IMR-90 (cell line): Measurements from ENCODE around the gene ANKRD35. TPM values are rescaled to one million over a fixed set of nuclear protein-coding genes. Genes with fewer than 3 reads are reported as not detected.

ENCODE experiments used
- ATAC-seq: fragments of 200-7000 bp; cut with Tn5 transposase; 2 replicates; pipeline ENCODE4 v1.9.1; 2020; ENCODE audit warnings: low read depth, mild to moderate bottlenecking, moderate library complexity
- BruUV-seq: library from RNA; stranded (reverse); fragments of 400-500 nt; replicated peaks from 2 replicates; lab custom pipeline; 2021; lab: Mats Ljungman, UMichigan
- CTCF ChIA-PET: fragments of 300-600 bp; formaldehyde crosslinking; extraction: SDS; loops from one replicate; lab custom pipeline; 2021; ENCODE audit warnings: antibody characterized with exemption; lab: Yijun Ruan, JAX
- POLR2A ChIA-PET: fragments of 300-600 bp; sonication (Branson Sonifier 250); formaldehyde crosslinking; loops from one replicate; lab custom pipeline; 2022; ENCODE audit warnings: antibody characterized with exemption; ENCODE audit not compliant: unreplicated experiment; lab: Charles Lee
- DNase-seq: peaks from one replicate; pipeline ENCODE4 v3.0.0; 2013
- H2AFZ ChIP-seq: replicated peaks from 2 replicates; pipeline ENCODE3; 2013; ENCODE audit warnings: low read length, mild to moderate bottlenecking; ENCODE audit not compliant: poor library complexity
- H2AK5ac ChIP-seq: 2 replicates; pipeline ENCODE4 v1.6.1; 2013; ENCODE audit warnings: low read depth, low read length, inconsistent platforms
- H2AK9ac ChIP-seq: replicated peaks from 2 replicates; pipeline ENCODE3; 2013; ENCODE audit warnings: mild to moderate bottlenecking, low read depth, low read length, moderate library complexity; ENCODE audit not compliant: poor library complexity
- H2BK120ac ChIP-seq: 2 replicates; pipeline ENCODE4 v1.6.1; 2013; ENCODE audit warnings: low read depth, low read length, inconsistent platforms
- H2BK15ac ChIP-seq: 3 replicates; pipeline ENCODE4 v1.6.1; 2013; ENCODE audit warnings: low read depth, low read length, inconsistent platforms
- H2BK20ac ChIP-seq: 2 replicates; pipeline ENCODE4 v1.6.1; 2013; ENCODE audit warnings: low read depth, mild to moderate bottlenecking, inconsistent platforms, low read length, moderate library complexity
- H2BK5ac ChIP-seq: 2 replicates; pipeline ENCODE4 v1.6.1; 2013; ENCODE audit warnings: mild to moderate bottlenecking, low read depth, low read length, inconsistent platforms; ENCODE audit not compliant: poor library complexity, severe bottlenecking
- H3K14ac ChIP-seq: replicated peaks from 2 replicates; pipeline ENCODE4 v1.6.1; 2013; ENCODE audit warnings: low read depth, low read length, inconsistent platforms
- H3K18ac ChIP-seq: 2 replicates; pipeline ENCODE4 v1.6.1; 2013; ENCODE audit warnings: low read depth, low read length, control low read depth
- H3K23ac ChIP-seq: 2 replicates; pipeline ENCODE4 v1.6.1; 2013; ENCODE audit warnings: low read depth, low read length, inconsistent platforms
- H3K27ac ChIP-seq: 2 replicates; pipeline ENCODE4 v1.5.1; 2013; ENCODE audit warnings: mild to moderate bottlenecking, control low read depth, low read length; ENCODE audit not compliant: insufficient read depth
- H3K27me3 ChIP-seq: 2 replicates; pipeline ENCODE4 v1.6.1; 2013; ENCODE audit warnings: low read length; ENCODE audit not compliant: control insufficient read depth, insufficient read depth
- H3K36me3 ChIP-seq: 2 replicates; pipeline ENCODE4 v1.6.1; 2013; ENCODE audit warnings: low read length, mixed read lengths; ENCODE audit not compliant: control insufficient read depth, insufficient read depth
- H3K4ac ChIP-seq: 2 replicates; pipeline ENCODE4 v1.6.1; 2013; ENCODE audit warnings: low read depth, low read length, inconsistent platforms
- H3K4me1 ChIP-seq: 2 replicates; pipeline ENCODE4 v1.6.1; 2013; ENCODE audit warnings: low read length, mixed read lengths; ENCODE audit not compliant: control insufficient read depth, insufficient read depth
- H3K4me2 ChIP-seq: 2 replicates; pipeline ENCODE4 v1.6.1; 2013; ENCODE audit warnings: low read depth, mild to moderate bottlenecking, control low read depth, low read length, moderate library complexity
- H3K4me3 ChIP-seq: 2 replicates; pipeline ENCODE4 v1.5.1; 2013; ENCODE audit warnings: low read depth, mild to moderate bottlenecking, control low read depth, low read length, moderate library complexity; ENCODE audit not compliant: insufficient read depth
- H3K56ac ChIP-seq: 2 replicates; pipeline ENCODE4 v1.6.1; 2013; ENCODE audit warnings: low read length, inconsistent platforms; ENCODE audit not compliant: insufficient read depth; ENCODE audit errors: extremely low read depth
- H3K79me1 ChIP-seq, 2 experiments: 2 replicates each; pipeline ENCODE4 v1.6.1; 2013; ENCODE audit warnings: low read length in 2 of 2, inconsistent platforms in 1 of 2, low read depth in 1 of 2
- H3K9ac ChIP-seq: 2 replicates; pipeline ENCODE4 v1.6.1; 2013; ENCODE audit warnings: low read depth, low read length, control low read depth
- H3K9me1 ChIP-seq: 2 replicates; pipeline ENCODE4 v1.6.1; 2013; ENCODE audit warnings: low read length, inconsistent platforms; ENCODE audit not compliant: insufficient read depth
- H3K9me3 ChIP-seq: 2 replicates; pipeline ENCODE4 v1.6.1; 2013; ENCODE audit warnings: low read length; ENCODE audit not compliant: control insufficient read depth, insufficient read depth
- H4K20me1 ChIP-seq: 2 replicates; pipeline ENCODE4 v1.6.1; 2013; ENCODE audit warnings: low read length, inconsistent platforms; ENCODE audit not compliant: insufficient read depth
- H4K5ac ChIP-seq: 2 replicates; pipeline ENCODE4 v1.6.1; 2013; ENCODE audit warnings: mild to moderate bottlenecking, low read depth, low read length, control low read depth
- H4K8ac ChIP-seq, 2 experiments: 2 replicates each; pipeline ENCODE4 v1.6.1; 2013; ENCODE audit warnings: low read depth in 2 of 2, low read length in 2 of 2, control low read depth in 1 of 2, inconsistent platforms in 1 of 2
- H4K91ac ChIP-seq: 2 replicates; pipeline ENCODE4 v1.6.1; 2013; ENCODE audit warnings: low read depth, low read length, inconsistent platforms; ENCODE audit not compliant: insufficient read depth
- CEBPB ChIP-seq: IDR thresholded peaks from 2 replicates; pipeline ENCODE4 v1.6.1; 2012; ENCODE audit warnings: low read depth, low read length, improper control_type of control experiment
- CHD1 ChIP-seq: IDR thresholded peaks from 2 replicates; pipeline ENCODE4 v1.6.1; 2012; ENCODE audit warnings: low read depth, low read length, improper control_type of control experiment
- CTCF ChIP-seq: conservative IDR thresholded peaks from 2 replicates; pipeline ENCODE4 v1.5.1; 2012; ENCODE audit warnings: mild to moderate bottlenecking, low read depth, low read length, improper control_type of control experiment
- ELK1 ChIP-seq: fragments of 150-350 bp; IDR thresholded peaks from 2 replicates; pipeline ENCODE4 v1.6.1; 2016; ENCODE audit warnings: low read depth, mild to moderate bottlenecking, low read length, moderate library complexity, borderline replicate concordance
- MAFK ChIP-seq: IDR thresholded peaks from 2 replicates; pipeline ENCODE4 v1.6.1; 2012; ENCODE audit warnings: low read depth, low read length, improper control_type of control experiment
- NFE2L2 ChIP-seq: fragments of 150-350 bp; IDR thresholded peaks from 2 replicates; pipeline ENCODE4 v1.6.1; 2016; ENCODE audit warnings: low read depth, mild to moderate bottlenecking, low read length
- RAD21 ChIP-seq: IDR thresholded peaks from 2 replicates; pipeline ENCODE4 v1.6.1; 2012; ENCODE audit warnings: low read length, improper control_type of control experiment
- RCOR1 ChIP-seq: IDR thresholded peaks from 2 replicates; pipeline ENCODE4 v1.6.1; 2012; ENCODE audit warnings: mild to moderate bottlenecking, low read length, improper control_type of control experiment; ENCODE audit not compliant: insufficient replicate concordance
- SMC3 ChIP-seq: fragments of 150-350 bp; IDR thresholded peaks from 2 replicates; pipeline ENCODE4 v1.6.1; 2016; ENCODE audit warnings: low read depth, mild to moderate bottlenecking, antibody characterized with exemption, low read length, moderate library complexity
- USF2 ChIP-seq: fragments of 150-350 bp; IDR thresholded peaks from 2 replicates; pipeline ENCODE4 v1.6.1; 2017; ENCODE audit warnings: mild to moderate bottlenecking, antibody characterized with exemption, low read length, low read depth
- WGBS, 2 experiments: methylation state at CpG; one replicate each; pipeline versions ENCODE4 v1.1.5 to v1.1.7; 2013; ENCODE audit warnings: missing lambda C conversion rate in 2 of 2; ENCODE audit not compliant: insufficient read length in 1 of 2; ENCODE audit errors: extremely low coverage in 2 of 2; 5-methylcytosine and 5-hydroxymethylcytosine counted together
- dilution Hi-C: fragments of 300-500 bp; cut with HindIII; formaldehyde crosslinking; loops from one replicate; pipeline ENCODE4 v1.14.3; 2018; ENCODE audit warnings: low sequenced_read_pairs; ENCODE audit not compliant: unreplicated experiment
- in situ Hi-C: fragments of 300-500 bp; cut with MboI; formaldehyde crosslinking; loops from 3 replicates; pipeline ENCODE4 v1.14.3; 2019; ENCODE audit warnings: low sequenced_read_pairs, inconsistent platforms, mixed read lengths
- intact Hi-C: fragments of 100-400 bp; cut with micrococcal nuclease; formaldehyde crosslinking; loops from 2 replicates; pipeline ENCODE4 v1.10.0; 2022
- polyA plus RNA-seq, 3 experiments: library from polyadenylated mRNA; depleted of rRNA; stranded (reverse); fragments of >200 nt; gene quantifications; 2 replicates each; pipeline ENCODE4 v1.2.3, GENCODE V29; 2012; ENCODE audit warnings: low replicate concordance in 1 of 3
- total RNA-seq: library from RNA; depleted of rRNA; stranded (reverse); fragments of >200 nt; gene quantifications from 2 replicates; pipeline ENCODE4 v1.2.3, GENCODE V29; 2012

The ANKRD35 gene
- total and polyA plus RNA-seq, 2 of the 4 experiments (the other 2 are of a cell fraction), result 0.90 to 2.4 TPM

- peak overlapping the region; percentile 94 for H2AFZ ChIP-seq
- in situ Hi-C loops, result loop anchor here (5.0 kb wide), 1 partner anchor 166 kb away; no protein-coding TSS in a partner anchor
Observed at GRCh38 chr1:145846201-145846612, 39.5 kb downstream of the ANKRD35 start.

More at GRCh38 chr1:145846201-145846612, 39.5 kb downstream of the ANKRD35 start:
- peak overlapping the region; percentile 86; the same call in 1 of the 2 replicates for H3K9ac ChIP-seq
- CTCF ChIA-PET, result interaction anchor here (0.6 to 2.6 kb wide), 8 partner anchors 11 to 172 kb away, joined by 3 to 13 read pairs (median 6); partner anchors contain the start of genes ITGA10 and PIAS3
- H4K91ac ChIP-seq, result peak overlapping the region; percentile 55
- BruUV-seq, result no TSS peak
- H2AK5ac ChIP-seq, result peak overlapping the region; percentile 80
- peak overlapping the region; percentile 89 for H2AK9ac ChIP-seq
- dilution Hi-C loops, result no loop called here
- H2BK15ac ChIP-seq, result no peak overlapping the region
- peak; percentile 31 for DNase-seq
- peaks cover 21% of the 10 kb centered on the region; the same call in 1 of the 2 replicates for H3K9me1 ChIP-seq
- peak overlapping the region; percentile 18; the same call in 1 of the 2 replicates for H3K56ac ChIP-seq
- H3K36me3 ChIP-seq, result peaks cover 41% of the 10 kb centered on the region
- peak overlapping the region; percentile 65; the same call in 1 of the 2 replicates for H3K4me3 ChIP-seq
- H3K27ac ChIP-seq, result peak overlapping the region; percentile 25
- peak overlapping the region; percentile 77 for H3K4me2 ChIP-seq
- H2BK120ac ChIP-seq, result peak overlapping the region; percentile 36; the same call in 1 of the 2 replicates
- H3K79me1 ChIP-seq, result peaks cover 0 to 4% of the 10 kb centered on the region in 2 experiments; a peak in 1 of 4 replicates
- H3K4me1 ChIP-seq, result peaks cover 16% of the 10 kb centered on the region
- TF ChIP-seq CHD1, result no peak
- TF ChIP-seq NFE2L2, result no peak
- no peak for TF ChIP-seq MAFK
- TF ChIP-seq RCOR1, result no peak
- peak; percentile 60 for TF ChIP-seq CTCF
- TF ChIP-seq RAD21, result peak; percentile 51
- TF ChIP-seq SMC3, result peak; percentile 31; the same call in 1 of the 2 replicates
- TF ChIP-seq CEBPB, result no peak
- TF ChIP-seq USF2, result no peak
- no peak for TF ChIP-seq ELK1
- WGBS, 2 experiments, result no CpG with 5 or more reads among the region's 3 CpGs
- peak overlapping the region; percentile 82 for H3K4ac ChIP-seq
- H3K18ac ChIP-seq, result no peak overlapping the region; the same call in 1 of the 2 replicates
- no peak overlapping the region for H2BK20ac ChIP-seq
- peak overlapping the region; percentile 1 for H2BK5ac ChIP-seq
- intact Hi-C loops, result no loop called here
- H3K23ac ChIP-seq, result peak overlapping the region; percentile 85; the same call in 1 of the 2 replicates
- H4K5ac ChIP-seq, result peak overlapping the region; percentile 19; the same call in 1 of the 2 replicates
- no peaks in the 10 kb centered on the region for H4K20me1 ChIP-seq
- peak overlapping the region; percentile 57 to 86; a peak in 3 of 4 replicates for H4K8ac ChIP-seq
- peak overlapping the region; percentile 67; the same call in 1 of the 2 replicates for H3K14ac ChIP-seq
- POLR2A ChIA-PET, result no interaction called here
- H3K9me3 ChIP-seq, result no peaks in the 10 kb centered on the region
- ATAC-seq, result peak; percentile 47
- H3K27me3 ChIP-seq, result no peaks in the 10 kb centered on the region
